ENCODE measurements around the gene ZNF397. TPM values are rescaled to one million over a fixed set of nuclear protein-coding genes. Genes with fewer than 3 reads are reported as not detected.

Gene ZNF397
- total and polyA plus RNA-seq, 4 donors, result 3.8 to 20.0 (median 9.6) TPM

GRCh38 chr18:35197296-35197695 lies 43.5 kb upstream of the ZNF397 start (continued):
- TF ChIP-seq CTCF (IDR thresholded peaks at IDR 0.05; ENCODE audit: low read depth, low read length, missing input control) (no peak), ZBTB33 (IDR thresholded peaks at IDR 0.05) (no peak), RXRA (IDR thresholded peaks at IDR 0.05) (no peak), YY1 (IDR thresholded peaks at IDR 0.05) (no peak)

GRCh38 chr18:35201256-35201931 lies 39.4 kb upstream of the ZNF397 start:
- Histone ChIP-seq H3K9ac (ENCODE audit: low read depth in 1 of 2, low read length in 2 of 2) (no peak overlapping the region), H3K27ac (ENCODE audit: low read depth in 1 of 2, low read length in 2 of 2) (no peak overlapping the region), H3K36me3 (ENCODE audit: control insufficient read depth in 4 of 4, insufficient read depth in 3 of 4, low read depth in 1 of 4, low read length in 3 of 4) (no peaks in the 10 kb centered on the region), H3K27me3 (ENCODE audit: control insufficient read depth in 4 of 4, insufficient read depth in 4 of 4, low read length in 3 of 4) (no peaks in the 10 kb centered on the region), H3K4me1 (ENCODE audit: control insufficient read depth in 4 of 4, insufficient read depth in 4 of 4, low read length in 3 of 4) (no peaks in the 10 kb centered on the region), H3K9me3 (ENCODE audit: control insufficient read depth in 4 of 4, low read length in 3 of 4) (peaks cover 0 to 4% (median 0%) of the 10 kb centered on the region in 4 donors), H3K4me3 (ENCODE audit: low read depth in 1 of 3, low read length in 3 of 3) (no peak overlapping the region)
- TF ChIP-seq GABPA (IDR thresholded peaks at IDR 0.05 in 1 of 2, conservative IDR thresholded peaks at IDR 0.05 in 1 of 2) (no peak), REST (IDR thresholded peaks at IDR 0.05) (no peak), YY1 (IDR thresholded peaks at IDR 0.05) (no peak), TAF1 (conservative IDR thresholded peaks at IDR 0.05) (no peak), MAX (IDR thresholded peaks at IDR 0.05) (no peak), RXRA (IDR thresholded peaks at IDR 0.05) (no peak), ATF3 (IDR thresholded peaks at IDR 0.05) (no peak), SP1 (IDR thresholded peaks at IDR 0.05) (no peak), HNF4G (IDR thresholded peaks at IDR 0.05) (no peak), FOXA2 (IDR thresholded peaks at IDR 0.05) (no peak)
- whole genome bisulfite sequencing, result 82% methylated on average over 5 of the region's 5 CpGs
- DNase-seq (ENCODE audit: low spot score), result no peak

Data from liver (tissue), 9 donors.